ENCODE measurements around the gene LYST. TPM values are rescaled to one million over a fixed set of nuclear protein-coding genes. Genes with fewer than 3 reads are reported as not detected.

The LYST gene
- total RNA-seq, 1 experiment from 2014 or later = 4.8 TPM

DNA sequence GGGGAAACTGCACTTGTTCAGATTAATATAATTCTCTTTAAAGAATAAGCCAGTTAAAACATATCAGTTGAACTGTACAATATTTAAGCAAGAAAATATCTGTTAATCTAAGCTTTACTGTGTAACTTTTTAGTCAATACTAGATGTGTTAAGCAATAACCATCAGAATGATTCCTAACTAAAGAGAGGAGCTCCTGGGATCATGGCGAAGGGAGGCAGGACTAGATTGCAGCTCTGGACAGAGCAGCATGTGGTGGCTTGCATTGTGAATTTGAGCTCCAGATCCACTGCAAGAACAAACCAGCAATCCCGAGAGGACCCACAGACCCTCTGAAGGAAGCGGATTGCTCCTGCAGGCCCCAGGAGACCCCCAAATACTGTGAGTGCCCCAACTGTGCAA lies 21.9 kb downstream of the LYST start:
- no peak for ATAC-seq
- no peak overlapping the region for H3K4me2 ChIP-seq (ENCODE audit: low read length)
- no peak for TF ChIP-seq EZH2 (IDR thresholded peaks at IDR 0.05; ENCODE audit: low read length, unreplicated experiment)
- TF ChIP-seq EZH2phosphoT487 (IDR thresholded peaks at IDR 0.05; ENCODE audit: borderline replicate concordance, low read length) = no peak
- TF ChIP-seq, protein P1, sequence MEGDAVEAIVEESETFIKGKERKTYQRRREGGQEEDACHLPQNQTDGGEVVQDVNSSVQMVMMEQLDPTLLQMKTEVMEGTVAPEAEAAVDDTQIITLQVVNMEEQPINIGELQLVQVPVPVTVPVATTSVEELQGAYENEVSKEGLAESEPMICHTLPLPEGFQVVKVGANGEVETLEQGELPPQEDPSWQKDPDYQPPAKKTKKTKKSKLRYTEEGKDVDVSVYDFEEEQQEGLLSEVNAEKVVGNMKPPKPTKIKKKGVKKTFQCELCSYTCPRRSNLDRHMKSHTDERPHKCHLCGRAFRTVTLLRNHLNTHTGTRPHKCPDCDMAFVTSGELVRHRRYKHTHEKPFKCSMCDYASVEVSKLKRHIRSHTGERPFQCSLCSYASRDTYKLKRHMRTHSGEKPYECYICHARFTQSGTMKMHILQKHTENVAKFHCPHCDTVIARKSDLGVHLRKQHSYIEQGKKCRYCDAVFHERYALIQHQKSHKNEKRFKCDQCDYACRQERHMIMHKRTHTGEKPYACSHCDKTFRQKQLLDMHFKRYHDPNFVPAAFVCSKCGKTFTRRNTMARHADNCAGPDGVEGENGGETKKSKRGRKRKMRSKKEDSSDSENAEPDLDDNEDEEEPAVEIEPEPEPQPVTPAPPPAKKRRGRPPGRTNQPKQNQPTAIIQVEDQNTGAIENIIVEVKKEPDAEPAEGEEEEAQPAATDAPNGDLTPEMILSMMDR (conservative IDR thresholded peaks at IDR 0.05; ENCODE audit: low read depth, low read length) = no peak
- no peaks in the 10 kb centered on the region for H3K4me1 ChIP-seq (ENCODE audit: insufficient read depth, low read length)
- H3K27me3 ChIP-seq (ENCODE audit: low read length) = no peaks in the 10 kb centered on the region
- DNase-seq = no peak
- ChIA-PET CTCF (no interaction called here), POLR2A (ENCODE audit: unreplicated experiment) (no interaction called here)
- H3K9me3 ChIP-seq (ENCODE audit: low read length) = no peaks in the 10 kb centered on the region
- H3K9ac ChIP-seq (ENCODE audit: low read length) = no peak overlapping the region
- 0 out of 2 replicates have a peak, but pooled peaks cover 5% of the 10 kb centered on the region for H3K79me2 ChIP-seq (ENCODE audit: low read length)
- intact Hi-C loops (cut with micrococcal nuclease) = loop anchor here (5.0 kb wide), 1 partner anchor 332 kb away; no protein-coding TSS in a partner anchor
- no peak overlapping the region for H3K27ac ChIP-seq (ENCODE audit: low read length)
- H4K20me1 ChIP-seq (ENCODE audit: low read length) = no peaks in the 10 kb centered on the region
- no peak overlapping the region for H3K4me3 ChIP-seq (ENCODE audit: low read length)
- no peaks in the 10 kb centered on the region for H3K36me3 ChIP-seq (ENCODE audit: low read depth, low read length)
- H3K9me2 ChIP-seq (replicated peaks; ENCODE audit: low read length) = no peaks in the 10 kb centered on the region
- BruUV-seq (replicated peaks) = no TSS peak
- no peaks in the 10 kb centered on the region for H3F3A ChIP-seq (ENCODE audit: low read length, unreplicated experiment)
- H2AFZ ChIP-seq (ENCODE audit: low read length) = no peak overlapping the region

DNA sequence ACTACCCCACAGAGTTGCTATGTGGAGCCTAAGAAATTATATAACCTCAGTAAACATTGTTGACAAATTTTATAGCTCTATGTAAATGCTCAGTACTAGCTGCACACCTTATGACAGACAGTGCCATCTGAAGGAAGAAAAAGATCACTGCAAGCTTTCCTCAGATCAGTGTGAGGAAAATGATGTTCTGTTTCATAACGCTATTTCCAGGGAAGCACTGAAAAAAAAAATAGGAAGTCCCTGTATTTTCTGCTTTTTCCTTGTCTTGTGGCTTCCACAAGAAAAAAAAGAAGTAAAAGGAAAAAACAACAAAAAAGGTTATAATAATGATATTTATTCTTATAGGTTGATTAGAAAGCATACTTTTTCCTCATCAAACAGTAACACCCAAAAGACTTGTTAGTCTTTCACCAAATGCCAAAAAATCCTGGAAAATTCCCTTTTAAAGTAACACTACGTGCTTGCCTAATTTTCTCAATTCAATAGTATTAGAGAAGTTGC lies 23.2 kb downstream of the LYST start:
- Histone ChIP-seq H3K79me2 (ENCODE audit: low read length) (0 out of 2 replicates have a peak, but pooled peaks cover 5% of the 10 kb centered on the region), H3K4me1 (ENCODE audit: insufficient read depth, low read length) (no peaks in the 10 kb centered on the region), H3K9me2 (replicated peaks; ENCODE audit: low read length) (no peaks in the 10 kb centered on the region), H3K9me3 (ENCODE audit: low read length) (no peaks in the 10 kb centered on the region), H3K27ac (ENCODE audit: low read length) (no peak overlapping the region), H3K4me2 (ENCODE audit: low read length) (no peak overlapping the region), H2AFZ (ENCODE audit: low read length) (no peak overlapping the region), H4K20me1 (ENCODE audit: low read length) (no peaks in the 10 kb centered on the region), H3K36me3 (ENCODE audit: low read depth, low read length) (no peaks in the 10 kb centered on the region), H3K4me3 (ENCODE audit: low read length) (no peak overlapping the region), H3K9ac (ENCODE audit: low read length) (no peak overlapping the region), H3F3A (ENCODE audit: low read length, unreplicated experiment) (no peaks in the 10 kb centered on the region), H3K27me3 (ENCODE audit: low read length) (no peaks in the 10 kb centered on the region)
- TF ChIP-seq, protein P1 (conservative IDR thresholded peaks at IDR 0.05; ENCODE audit: low read depth, low read length) = peak; percentile 68
- TF ChIP-seq EZH2 (IDR thresholded peaks at IDR 0.05; ENCODE audit: low read length, unreplicated experiment) = no peak
- DNase-seq = peak; percentile 71
- ChIA-PET POLR2A (ENCODE audit: unreplicated experiment) (interaction anchor here (0.5 to 0.7 kb wide), 3 partner anchors 49 to 1470 kb away, joined by 4 to 12 read pairs (median 11); partner anchors contain the start of gene COA6), CTCF (interaction anchor here (0.5 to 1.1 kb wide), 9 partner anchors 22 to 338 kb away, joined by 3 to 8 read pairs (median 4); no protein-coding TSS in a partner anchor)
- ATAC-seq = peak; percentile 99
- no TSS peak for BruUV-seq (replicated peaks)
- intact Hi-C loops (cut with micrococcal nuclease) = loop anchor here (1.0 to 5.0 kb wide), 3 partner anchors 22 to 331 kb away; no protein-coding TSS in a partner anchor

DNA sequence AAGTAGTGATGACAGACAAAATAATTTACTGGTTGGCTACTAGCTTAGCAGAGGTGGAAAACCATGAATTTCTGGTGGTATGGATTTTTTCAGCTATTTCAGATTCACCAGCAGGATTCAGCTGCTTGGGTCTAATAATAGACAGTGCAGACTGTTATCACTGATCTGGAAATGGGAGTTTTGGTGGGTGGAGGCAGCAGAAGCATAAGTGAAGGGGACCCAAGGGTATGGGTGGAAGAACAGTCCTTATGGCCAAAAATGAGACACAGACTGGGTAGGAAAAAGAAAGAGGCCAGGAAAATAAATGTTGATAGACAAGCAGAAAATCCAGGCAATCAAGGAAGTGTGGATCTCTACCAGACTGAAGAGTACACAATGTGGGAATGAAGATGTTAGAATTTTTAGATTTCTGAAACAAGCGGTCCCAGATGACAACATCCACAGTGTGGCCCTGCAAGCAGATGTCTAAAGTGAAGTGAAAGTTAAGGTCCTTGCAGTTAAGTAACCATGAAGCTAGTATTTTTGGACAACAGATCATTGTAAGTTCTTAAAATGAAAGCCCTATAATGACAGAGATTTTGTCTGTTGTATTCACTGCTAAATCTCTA lies 24.7 kb downstream of the LYST start:
- Histone ChIP-seq H3K27ac (ENCODE audit: low read length) (no peak overlapping the region), H3K4me1 (ENCODE audit: insufficient read depth, low read length) (no peaks in the 10 kb centered on the region), H3K9ac (ENCODE audit: low read length) (no peak overlapping the region), H3K4me2 (ENCODE audit: low read length) (no peak overlapping the region), H3K9me2 (replicated peaks; ENCODE audit: low read length) (no peaks in the 10 kb centered on the region), H4K20me1 (ENCODE audit: low read length) (no peaks in the 10 kb centered on the region), H3K9me3 (ENCODE audit: low read length) (no peaks in the 10 kb centered on the region), H3K27me3 (ENCODE audit: low read length) (no peaks in the 10 kb centered on the region), H3F3A (ENCODE audit: low read length, unreplicated experiment) (no peaks in the 10 kb centered on the region), H2AFZ (ENCODE audit: low read length) (no peak overlapping the region), H3K79me2 (ENCODE audit: low read length) (0 out of 2 replicates have a peak, but pooled peaks cover 5% of the 10 kb centered on the region), H3K36me3 (ENCODE audit: low read depth, low read length) (no peaks in the 10 kb centered on the region), H3K4me3 (ENCODE audit: low read length) (no peak overlapping the region)
- POLR2A ChIA-PET (ENCODE audit: unreplicated experiment) = no interaction called here
- ATAC-seq (no peak), DNase-seq (no peak)
- CTCF ChIA-PET = no interaction called here
- TF ChIP-seq, protein P1 (conservative IDR thresholded peaks at IDR 0.05; ENCODE audit: low read depth, low read length) = no peak
- TF ChIP-seq EZH2phosphoT487 (IDR thresholded peaks at IDR 0.05; ENCODE audit: borderline replicate concordance, low read length) = no peak
- TF ChIP-seq EZH2 (IDR thresholded peaks at IDR 0.05; ENCODE audit: low read length, unreplicated experiment) = no peak
- intact Hi-C loops (cut with micrococcal nuclease) = loop anchor here (5.0 kb wide), 1 partner anchor 330 kb away; no protein-coding TSS in a partner anchor
- BruUV-seq (replicated peaks) = no TSS peak
